ENCODE results near the gene IGSF21. TPM values are rescaled to one million over a fixed set of nuclear protein-coding genes. Genes with fewer than 3 reads are reported as not detected.

IGSF21 gene
- polyA plus RNA-seq, 1 donor (not counting 4 experiments of a cell fraction or from before 2014, with no cell fraction given): not detected

DNA sequence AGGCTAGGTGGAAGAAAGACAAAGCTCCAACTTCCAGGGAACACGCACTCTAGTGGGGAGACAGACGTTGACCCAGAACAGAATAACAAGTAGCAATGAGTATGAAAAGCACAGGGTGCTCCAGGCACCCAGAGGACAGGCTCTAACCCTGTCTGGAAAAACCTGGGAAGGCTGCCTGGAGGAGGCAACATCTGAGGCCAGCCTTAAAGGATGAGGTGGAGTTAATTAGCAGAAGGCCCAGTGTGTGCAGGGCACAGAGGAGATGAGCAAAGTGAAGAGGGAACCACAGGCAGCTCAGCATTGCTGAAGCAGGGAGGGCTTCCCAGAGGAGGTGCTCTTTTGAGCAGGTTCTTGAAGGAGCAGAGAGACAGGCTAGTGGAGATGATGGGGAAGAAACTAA, 246.4 kb downstream of the IGSF21 start:
- Histone ChIP-seq H3K9ac (ENCODE audit: control insufficient read depth, extremely low read depth, insufficient read depth, low read length) (no peak overlapping the region), H3K4me1 (ENCODE audit: control insufficient read depth, extremely low read depth, insufficient read depth, low read length) (no peaks in the 10 kb centered on the region), H2AFZ (ENCODE audit: control insufficient read depth, low read length) (no peak overlapping the region), H4K20me1 (ENCODE audit: control insufficient read depth, extremely low read depth, insufficient read depth, low read length) (no peaks in the 10 kb centered on the region), H3K9me3 (ENCODE audit: control insufficient read depth, low read depth, low read length) (no peaks in the 10 kb centered on the region), H3K27ac (ENCODE audit: control insufficient read depth, insufficient read depth, low read length) (no peak overlapping the region), H3K9me1 (ENCODE audit: control insufficient read depth, extremely low read depth, insufficient read depth, low read length) (no peaks in the 10 kb centered on the region), H3K27me3 (ENCODE audit: control insufficient read depth, extremely low read depth, insufficient read depth, low read length) (no peaks in the 10 kb centered on the region), H3K4me3 (ENCODE audit: control insufficient read depth in 2 of 3, extremely low read depth in 1 of 3, insufficient read depth in 2 of 3, low read depth in 1 of 3, low read length in 3 of 3) (no peak overlapping the region), H3K4me2 (ENCODE audit: control insufficient read depth, extremely low read depth, insufficient read depth, low read depth, low read length) (no peak overlapping the region), H3K36me3 (ENCODE audit: control insufficient read depth in 2 of 2, extremely low read depth in 1 of 2, insufficient read depth in 2 of 2, low read length in 2 of 2) (no peaks in the 10 kb centered on the region), H3K79me2 (ENCODE audit: control insufficient read depth, insufficient read depth, low read length) (no peaks in the 10 kb centered on the region)
- TF ChIP-seq, protein P1, sequence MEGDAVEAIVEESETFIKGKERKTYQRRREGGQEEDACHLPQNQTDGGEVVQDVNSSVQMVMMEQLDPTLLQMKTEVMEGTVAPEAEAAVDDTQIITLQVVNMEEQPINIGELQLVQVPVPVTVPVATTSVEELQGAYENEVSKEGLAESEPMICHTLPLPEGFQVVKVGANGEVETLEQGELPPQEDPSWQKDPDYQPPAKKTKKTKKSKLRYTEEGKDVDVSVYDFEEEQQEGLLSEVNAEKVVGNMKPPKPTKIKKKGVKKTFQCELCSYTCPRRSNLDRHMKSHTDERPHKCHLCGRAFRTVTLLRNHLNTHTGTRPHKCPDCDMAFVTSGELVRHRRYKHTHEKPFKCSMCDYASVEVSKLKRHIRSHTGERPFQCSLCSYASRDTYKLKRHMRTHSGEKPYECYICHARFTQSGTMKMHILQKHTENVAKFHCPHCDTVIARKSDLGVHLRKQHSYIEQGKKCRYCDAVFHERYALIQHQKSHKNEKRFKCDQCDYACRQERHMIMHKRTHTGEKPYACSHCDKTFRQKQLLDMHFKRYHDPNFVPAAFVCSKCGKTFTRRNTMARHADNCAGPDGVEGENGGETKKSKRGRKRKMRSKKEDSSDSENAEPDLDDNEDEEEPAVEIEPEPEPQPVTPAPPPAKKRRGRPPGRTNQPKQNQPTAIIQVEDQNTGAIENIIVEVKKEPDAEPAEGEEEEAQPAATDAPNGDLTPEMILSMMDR (optimal IDR thresholded peaks at IDR 0.05 in 1 of 3, IDR thresholded peaks at IDR 0.05 in 1 of 3, conservative IDR thresholded peaks at IDR 0.05 in 1 of 3; ENCODE audit: extremely low read depth in 1 of 3, insufficient read depth in 2 of 3, low read length in 3 of 3): no peak
- TF ChIP-seq EZH2 (IDR thresholded peaks at IDR 0.05; ENCODE audit: low read length): no peak
- FAIRE-seq (no peak), DNase-seq (ENCODE audit: low read depth, low spot score) (no peak)
- dilution Hi-C loops (cut with MboI; ENCODE audit: extremely low pct_ligation_motif_present, low sequenced_read_pairs): no loop called here

DNA sequence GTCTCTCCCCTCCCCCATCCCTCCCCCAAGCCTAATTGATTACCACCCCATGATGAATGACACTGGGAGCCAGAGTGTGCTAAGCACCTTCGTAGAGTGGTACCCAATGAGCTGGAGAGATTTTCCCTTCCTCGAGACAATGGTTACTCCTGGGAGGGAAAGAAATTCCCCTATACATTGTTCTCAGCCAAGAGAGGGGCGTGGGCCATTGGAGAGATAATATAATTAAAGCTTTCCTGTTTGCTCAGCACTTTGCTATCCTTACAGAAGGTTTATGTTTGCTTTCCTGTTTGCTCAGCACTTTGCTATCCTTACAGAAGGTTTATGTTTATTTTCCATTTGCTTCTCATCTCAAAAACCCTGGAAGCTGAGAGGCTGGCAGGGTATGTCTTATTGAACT, 247.0 kb downstream of the IGSF21 start:
- FAIRE-seq: no peak
- no peak for DNase-seq (ENCODE audit: low read depth, low spot score)
- Histone ChIP-seq H3K9ac (ENCODE audit: control insufficient read depth, extremely low read depth, insufficient read depth, low read length) (no peak overlapping the region), H3K27me3 (ENCODE audit: control insufficient read depth, extremely low read depth, insufficient read depth, low read length) (no peaks in the 10 kb centered on the region), H3K27ac (ENCODE audit: control insufficient read depth, insufficient read depth, low read length) (no peak overlapping the region), H3K4me2 (ENCODE audit: control insufficient read depth, extremely low read depth, insufficient read depth, low read depth, low read length) (no peak overlapping the region), H2AFZ (ENCODE audit: control insufficient read depth, low read length) (no peak overlapping the region), H3K9me1 (ENCODE audit: control insufficient read depth, extremely low read depth, insufficient read depth, low read length) (no peaks in the 10 kb centered on the region), H3K79me2 (ENCODE audit: control insufficient read depth, insufficient read depth, low read length) (no peaks in the 10 kb centered on the region), H3K36me3 (ENCODE audit: control insufficient read depth in 2 of 2, extremely low read depth in 1 of 2, insufficient read depth in 2 of 2, low read length in 2 of 2) (no peaks in the 10 kb centered on the region), H4K20me1 (ENCODE audit: control insufficient read depth, extremely low read depth, insufficient read depth, low read length) (no peaks in the 10 kb centered on the region), H3K4me3 (ENCODE audit: control insufficient read depth in 2 of 3, extremely low read depth in 1 of 3, insufficient read depth in 2 of 3, low read depth in 1 of 3, low read length in 3 of 3) (no peak overlapping the region), H3K4me1 (ENCODE audit: control insufficient read depth, extremely low read depth, insufficient read depth, low read length) (no peaks in the 10 kb centered on the region), H3K9me3 (ENCODE audit: control insufficient read depth, low read depth, low read length) (no peaks in the 10 kb centered on the region)
- TF ChIP-seq, protein P1 (optimal IDR thresholded peaks at IDR 0.05 in 1 of 3, IDR thresholded peaks at IDR 0.05 in 1 of 3, conservative IDR thresholded peaks at IDR 0.05 in 1 of 3; ENCODE audit: extremely low read depth in 1 of 3, insufficient read depth in 2 of 3, low read length in 3 of 3): no peak
- TF ChIP-seq EZH2 (IDR thresholded peaks at IDR 0.05; ENCODE audit: low read length): no peak
- dilution Hi-C loops (cut with MboI; ENCODE audit: extremely low pct_ligation_motif_present, low sequenced_read_pairs): no loop called here

All from keratinocyte (primary cell).